ENCODE measurements around the gene TRAPPC2L.

DNA sequence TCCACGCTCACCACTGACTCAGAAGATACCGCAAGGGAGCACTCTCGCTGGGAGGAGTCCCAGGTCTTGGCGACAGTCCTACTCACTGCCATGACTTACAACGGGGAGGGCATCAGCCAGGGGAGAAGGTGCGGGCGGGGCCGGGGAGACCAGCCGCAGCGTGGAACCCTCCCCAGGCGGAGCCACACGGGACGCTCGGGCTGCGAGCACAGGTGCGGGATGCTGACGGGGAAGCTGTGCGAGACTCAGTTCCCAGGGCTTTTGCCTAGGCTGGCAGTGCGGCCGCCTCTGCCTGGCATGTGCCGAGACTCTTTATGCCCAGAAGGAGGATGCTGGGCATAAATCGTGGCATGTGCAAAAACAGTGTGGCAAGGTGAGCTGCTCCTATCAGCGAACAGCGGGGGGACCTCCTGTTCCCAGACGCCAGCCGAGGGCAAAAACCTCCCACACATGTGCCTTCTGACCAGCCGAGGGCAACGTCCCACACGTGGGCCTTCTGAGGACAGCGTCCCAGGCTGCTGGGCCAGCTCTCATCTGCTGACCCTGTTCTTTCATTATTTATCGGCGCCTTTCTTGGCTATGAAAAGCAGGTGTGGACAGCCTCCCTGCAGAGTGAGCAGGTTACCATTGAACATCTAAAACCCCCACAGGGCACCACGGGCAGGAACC, 6.3 kb upstream of the TRAPPC2L start:
- TF ChIP-seq POLR2AphosphoS5 (IDR thresholded peaks at IDR 0.05; ENCODE audit: low read depth, low read length) = no peak
- TF ChIP-seq REST (IDR thresholded peaks at IDR 0.05; ENCODE audit: insufficient read depth in 1 of 2, low read depth in 2 of 2, low read length in 2 of 2) = no peak
